ENCODE data around the gene VENTX.

VENTX gene

DNA sequence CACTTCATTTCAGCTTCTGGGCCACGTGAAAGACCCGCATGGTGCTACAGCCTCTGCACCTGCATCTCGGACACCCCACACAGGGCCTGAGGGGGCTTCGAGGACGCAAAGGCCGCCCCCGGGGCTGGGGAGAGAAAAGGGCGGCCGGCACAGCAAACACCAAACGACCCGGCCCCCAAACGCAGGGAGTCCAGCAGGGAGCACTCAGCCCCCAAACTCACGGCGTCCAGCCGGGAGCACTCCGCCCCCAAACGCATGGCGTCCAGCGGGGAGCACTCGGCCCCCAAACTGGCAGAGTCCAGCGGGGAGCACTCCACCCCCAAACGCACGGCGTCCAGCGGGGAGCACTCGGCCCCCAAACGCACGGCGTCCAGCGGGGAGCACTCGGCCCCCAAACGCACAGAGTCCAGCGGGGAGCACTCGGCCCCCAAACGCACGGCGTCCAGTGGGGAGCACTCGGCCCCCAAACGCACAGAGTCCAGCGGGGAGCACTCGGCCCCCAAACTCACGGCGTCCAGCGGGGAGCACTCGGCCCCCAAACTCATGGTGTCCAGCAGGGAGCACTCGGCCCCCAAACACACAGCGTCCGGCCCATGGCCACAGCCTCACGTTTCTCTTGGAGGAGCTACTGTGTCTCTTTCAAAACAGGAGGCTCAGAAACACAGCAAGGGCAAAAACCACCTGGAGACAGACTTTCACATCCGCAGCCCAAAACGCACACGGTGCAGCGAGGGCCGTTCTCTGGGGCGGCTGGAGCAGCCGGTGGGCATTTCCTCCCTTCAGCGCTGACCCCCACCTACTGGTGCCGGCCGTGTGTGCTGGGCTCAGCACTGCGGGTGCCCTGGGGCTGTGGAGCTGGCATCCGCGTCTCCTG lies 34.6 kb upstream of the VENTX start:
- no peak for DNase-seq

DNA sequence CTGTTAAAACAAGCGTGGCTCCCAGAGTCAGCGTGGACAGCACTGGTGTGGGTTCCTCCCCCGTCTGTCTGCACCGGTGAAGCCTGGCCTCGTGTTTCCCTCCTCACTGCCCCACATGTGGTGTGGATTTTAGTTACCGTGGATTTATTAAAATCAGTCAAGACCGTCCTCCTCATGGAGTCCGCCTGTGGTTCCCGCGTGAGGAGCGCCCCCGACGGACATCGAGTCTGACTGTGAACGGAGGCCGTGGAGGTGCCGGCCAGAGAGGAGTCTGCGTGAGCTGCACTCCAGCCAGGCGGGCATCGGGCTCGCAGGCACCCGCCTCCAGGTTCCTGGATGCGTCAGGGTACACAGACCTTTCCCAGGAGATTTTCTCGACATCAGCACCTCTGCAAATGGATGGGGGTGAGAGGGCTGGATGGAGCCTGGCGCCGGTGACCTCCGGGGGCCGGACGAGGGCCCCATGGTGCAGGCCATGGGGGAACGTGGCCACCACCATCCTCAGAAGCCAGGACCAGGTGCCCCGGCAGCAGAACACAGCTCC lies 33.9 kb upstream of the VENTX start:
- DNase-seq: no peak

DNA sequence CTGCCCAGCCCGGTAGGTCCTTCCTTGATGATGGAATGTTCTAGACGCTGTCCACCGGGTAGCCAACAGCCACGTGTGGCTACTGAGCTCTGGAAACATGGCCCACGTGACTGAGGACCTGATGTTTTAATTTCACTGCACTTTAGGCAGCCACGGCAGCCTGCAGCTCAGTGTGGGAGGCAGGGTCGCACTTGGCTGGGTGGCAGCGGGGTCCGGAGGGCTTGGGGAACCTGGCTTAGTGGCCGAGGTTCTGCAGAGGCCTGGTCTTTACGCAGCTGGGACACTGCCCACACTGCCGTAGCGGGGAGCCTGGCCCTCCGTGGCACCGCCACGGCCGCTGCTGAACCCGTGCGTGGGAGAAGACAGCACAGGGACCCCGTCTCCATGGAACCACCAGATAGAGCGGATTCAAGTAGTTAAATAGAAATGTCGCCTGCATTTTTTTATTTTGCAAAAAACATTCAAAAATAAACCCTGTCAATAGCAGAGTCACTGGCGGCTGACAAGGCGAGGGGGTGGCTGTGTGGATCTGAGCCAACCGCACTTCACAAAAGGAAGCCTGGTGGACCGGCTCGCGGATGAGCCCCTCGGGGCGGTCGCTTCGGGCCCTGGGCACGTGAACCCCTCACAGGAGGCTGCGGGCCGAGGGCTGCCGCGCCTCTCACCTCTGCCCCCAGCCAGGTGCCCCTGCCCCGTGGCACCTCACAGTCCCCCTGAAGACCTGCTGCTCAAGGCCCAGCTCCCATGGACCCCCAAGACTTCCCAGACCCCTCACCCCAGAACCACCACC lies 33.2 kb upstream of the VENTX start:
- DNase-seq: no peak

DNA sequence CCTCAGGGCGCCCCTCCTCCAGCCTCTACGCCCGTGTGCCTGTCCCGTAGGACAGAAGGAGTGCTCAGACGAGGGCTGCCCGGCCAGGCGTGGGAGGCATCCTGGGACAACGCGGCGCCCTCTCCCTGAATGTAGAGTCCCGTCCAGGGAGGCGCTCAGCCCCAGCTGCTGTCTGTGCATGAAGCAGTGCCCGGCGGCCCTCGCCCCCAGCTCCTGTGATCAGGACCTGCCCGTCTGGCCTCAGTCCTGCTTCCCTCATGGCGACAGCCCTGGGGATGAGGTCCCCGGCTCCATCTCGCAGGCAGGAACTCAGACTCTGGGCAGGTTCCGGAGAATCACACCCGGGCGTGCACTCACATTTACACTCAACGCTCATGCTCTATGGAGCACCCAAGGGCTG lies 32.5 kb upstream of the VENTX start:
- no peak for DNase-seq

DNA sequence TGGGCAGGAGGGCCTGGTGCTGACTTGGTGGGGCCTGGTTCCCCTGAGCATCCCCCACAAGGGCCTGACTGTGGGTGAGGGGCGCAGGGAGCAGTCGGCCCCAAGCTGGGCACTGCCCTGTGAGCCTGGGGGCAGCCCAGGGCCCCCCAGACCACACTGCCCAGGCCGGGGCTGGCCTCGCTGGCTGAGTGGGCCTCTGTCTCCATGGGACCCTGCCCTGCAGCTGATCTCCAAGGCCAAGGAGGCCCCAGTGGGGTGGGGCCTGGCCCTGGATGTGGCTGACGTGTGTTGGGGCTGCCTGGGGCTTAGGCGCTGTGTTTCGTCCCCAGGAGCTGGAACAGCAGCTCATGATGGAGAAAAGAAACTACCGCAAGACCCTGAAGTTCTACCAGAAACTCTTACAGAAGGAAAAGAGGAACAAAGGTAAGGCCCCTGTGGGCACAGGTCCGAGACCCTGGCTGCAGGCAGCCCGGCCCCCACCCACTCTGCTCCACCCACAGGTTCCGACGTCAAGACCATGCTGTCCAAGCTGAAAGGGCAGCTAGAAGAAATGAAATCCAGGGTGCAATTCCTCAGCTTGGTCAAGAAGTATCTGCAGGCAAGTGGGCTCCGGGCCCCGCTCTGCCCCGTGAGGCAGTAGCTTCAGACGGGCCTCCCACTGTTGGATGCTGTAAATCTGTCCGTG lies 31.2 kb upstream of the VENTX start:
- no peak for DNase-seq

DNA sequence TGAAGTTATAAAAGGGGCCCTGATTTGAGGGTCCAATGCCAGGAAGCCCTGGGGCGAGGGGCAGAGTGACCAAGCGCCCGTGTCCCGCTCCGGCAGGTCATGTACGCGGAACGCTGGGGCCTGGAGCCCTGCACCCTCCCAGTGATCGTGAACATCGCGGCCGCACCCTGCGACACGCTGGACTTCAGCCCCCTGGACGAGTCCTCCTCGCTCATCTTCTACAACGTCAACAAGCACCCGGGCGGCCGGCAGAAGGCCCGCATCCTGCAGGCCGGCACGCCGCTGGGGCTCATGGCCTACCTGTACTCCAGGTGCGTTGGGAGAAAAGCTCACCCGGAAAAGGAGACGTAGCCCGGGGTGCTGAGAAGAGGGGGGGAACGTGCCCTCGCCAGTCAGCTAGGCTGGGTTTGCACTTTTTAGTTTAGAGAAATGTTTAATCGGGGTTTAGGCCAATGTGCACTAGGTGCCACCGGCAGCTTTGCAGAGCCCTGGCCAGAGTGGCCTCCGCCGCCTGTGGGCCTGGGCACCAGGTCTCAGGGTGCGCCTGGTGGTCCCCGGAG lies 30.5 kb upstream of the VENTX start:
- no peak for DNase-seq

DNA sequence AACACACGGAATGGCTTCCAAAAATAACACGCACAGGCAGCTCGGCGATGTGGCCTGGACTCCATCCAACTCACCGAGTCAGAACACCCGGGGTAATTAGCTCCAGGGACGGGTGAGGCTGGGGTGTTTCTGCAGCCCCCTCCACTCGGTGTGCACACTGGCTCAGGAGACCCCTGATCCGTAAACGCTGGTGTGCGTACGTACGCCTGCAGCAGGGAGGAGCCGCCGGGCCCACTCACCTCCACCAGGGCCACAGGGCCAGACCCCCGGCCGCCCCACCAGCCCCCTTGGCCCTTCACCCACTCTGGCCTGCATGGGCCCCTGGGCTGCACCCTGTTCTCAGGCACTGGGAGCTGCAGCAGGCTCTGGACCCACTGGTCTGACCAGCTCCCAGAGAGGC lies 30.0 kb upstream of the VENTX start:
- DNase-seq: no peak

DNA sequence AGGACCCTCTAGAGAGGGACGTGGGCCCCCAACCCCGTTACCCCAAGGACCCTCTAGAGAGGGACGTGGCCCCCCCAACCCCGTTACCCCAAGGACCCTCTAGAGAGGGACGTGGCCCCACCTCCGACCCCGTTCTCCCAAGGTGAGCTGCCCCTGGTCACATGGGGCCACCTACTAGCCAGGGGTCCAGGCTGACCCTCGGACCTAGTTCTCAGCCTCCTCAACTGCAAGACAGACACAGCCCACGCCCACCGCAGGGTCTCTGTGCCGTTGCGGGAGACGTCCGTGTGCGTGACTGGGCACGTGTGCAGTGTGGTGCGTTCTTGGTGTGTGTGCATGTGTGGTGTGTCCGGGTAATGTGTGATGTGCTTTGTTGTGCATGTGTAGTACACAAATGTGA lies 29.2 kb upstream of the VENTX start:
- DNase-seq: no peak

DNA sequence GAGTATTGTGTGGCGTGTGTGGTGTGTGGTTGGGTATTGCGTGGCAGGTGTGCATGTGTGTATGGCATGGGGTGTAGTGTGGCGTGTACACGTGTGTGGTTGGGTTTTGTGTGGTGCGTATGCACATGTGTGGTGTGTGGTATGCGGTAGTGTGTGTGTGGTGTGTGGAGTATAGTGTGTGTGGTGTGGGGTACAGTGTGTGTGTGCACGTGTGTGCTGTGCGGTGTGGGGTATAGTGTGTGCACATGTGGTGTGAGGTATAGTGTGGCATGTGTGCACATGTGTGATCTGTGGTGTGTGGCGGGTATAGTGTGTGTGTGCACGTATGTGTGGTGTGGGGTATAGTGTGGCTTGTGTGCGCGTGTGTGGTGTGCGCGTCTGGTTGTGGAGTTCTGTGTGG lies 28.5 kb upstream of the VENTX start:
- no peak for DNase-seq

DNA sequence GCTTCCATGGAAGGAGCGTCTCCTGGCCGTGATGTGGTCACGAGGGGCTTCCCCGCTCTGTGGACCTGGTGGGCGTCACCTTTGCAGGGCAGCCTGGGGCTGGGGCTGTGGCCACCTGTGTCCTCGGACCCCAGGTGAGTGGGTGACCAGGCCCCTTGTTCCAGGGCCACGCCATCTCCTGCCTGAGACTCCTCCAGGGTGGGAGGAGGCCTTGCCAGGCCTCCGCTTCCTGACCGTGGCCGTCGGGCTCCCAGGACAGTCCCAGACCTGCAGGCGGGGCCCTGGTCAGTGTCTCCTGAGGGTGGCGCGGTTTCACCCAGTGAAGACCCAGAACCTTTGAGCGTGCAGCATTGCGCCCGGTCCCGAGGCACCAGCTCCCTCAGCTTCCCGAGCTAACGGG lies 28.0 kb upstream of the VENTX start:
- DNase-seq: no peak

DNA sequence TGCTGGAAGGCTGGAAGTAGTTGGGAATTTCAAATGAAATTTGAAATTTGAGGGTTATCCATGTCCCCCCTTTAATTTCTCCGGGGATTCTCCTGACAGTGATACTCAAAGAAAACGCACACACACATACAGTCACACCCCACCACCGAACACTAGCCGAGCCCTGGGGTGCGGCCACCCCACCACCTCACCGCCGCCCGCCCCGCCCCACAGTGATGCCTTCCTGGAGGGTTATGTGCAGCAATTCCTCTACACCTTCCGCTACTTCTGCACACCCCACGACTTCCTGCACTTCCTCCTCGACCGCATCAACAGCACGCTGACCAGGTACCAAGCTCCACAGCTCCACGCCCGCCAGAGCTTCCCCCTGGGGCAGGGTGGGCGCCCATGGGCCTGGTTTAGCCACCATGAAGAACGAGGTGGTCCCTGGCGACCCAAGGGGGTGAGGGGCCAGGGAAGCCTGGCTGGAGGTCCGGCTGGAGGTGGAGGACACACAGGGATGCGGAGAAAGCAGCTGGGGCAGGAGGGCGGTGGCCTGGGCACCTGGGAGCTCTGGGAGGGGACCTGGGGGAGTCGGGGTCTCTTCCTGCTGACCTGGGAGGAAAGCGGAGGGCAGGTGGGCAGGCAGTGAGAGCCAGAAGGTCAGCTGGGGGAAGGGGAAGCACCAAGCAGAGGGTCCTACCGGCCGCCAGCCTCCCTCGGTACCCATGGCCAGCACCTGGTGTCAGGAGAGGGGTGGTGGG lies 27.1 kb upstream of the VENTX start:
- DNase-seq: no peak

DNA sequence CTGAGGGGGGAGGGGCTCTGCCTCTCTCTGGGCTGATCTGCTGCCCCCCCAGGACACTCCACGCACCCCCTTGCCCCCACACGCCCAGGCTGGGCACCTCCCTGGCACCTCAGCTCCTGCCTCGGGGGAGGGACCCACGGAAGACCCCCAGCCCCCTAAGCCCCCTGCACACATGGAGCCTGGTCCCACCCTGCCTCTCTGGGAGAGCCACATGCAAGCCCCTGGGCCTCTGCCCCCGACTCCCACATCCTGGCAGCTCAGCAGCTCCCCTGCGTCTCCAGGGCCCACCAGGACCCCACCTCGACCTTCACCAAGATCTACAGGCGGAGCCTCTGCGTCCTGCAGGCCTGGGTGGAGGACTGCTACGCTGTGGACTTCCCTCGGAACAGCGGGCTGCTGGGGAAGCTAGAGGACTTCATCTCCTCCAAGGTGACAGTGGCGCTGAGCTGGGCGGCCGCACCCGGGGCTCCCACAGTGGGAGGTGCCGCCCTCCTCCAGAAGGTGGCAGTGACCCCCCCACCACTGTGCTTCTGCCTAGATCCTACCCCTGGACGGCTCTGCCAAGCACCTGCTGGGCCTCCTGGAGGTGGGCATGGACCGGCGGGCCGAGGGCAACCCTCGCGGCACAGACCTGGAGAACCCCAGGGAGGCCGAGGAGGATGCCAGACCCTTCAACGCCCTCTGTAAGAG lies 26.4 kb upstream of the VENTX start:
- DNase-seq: no peak

DNA sequence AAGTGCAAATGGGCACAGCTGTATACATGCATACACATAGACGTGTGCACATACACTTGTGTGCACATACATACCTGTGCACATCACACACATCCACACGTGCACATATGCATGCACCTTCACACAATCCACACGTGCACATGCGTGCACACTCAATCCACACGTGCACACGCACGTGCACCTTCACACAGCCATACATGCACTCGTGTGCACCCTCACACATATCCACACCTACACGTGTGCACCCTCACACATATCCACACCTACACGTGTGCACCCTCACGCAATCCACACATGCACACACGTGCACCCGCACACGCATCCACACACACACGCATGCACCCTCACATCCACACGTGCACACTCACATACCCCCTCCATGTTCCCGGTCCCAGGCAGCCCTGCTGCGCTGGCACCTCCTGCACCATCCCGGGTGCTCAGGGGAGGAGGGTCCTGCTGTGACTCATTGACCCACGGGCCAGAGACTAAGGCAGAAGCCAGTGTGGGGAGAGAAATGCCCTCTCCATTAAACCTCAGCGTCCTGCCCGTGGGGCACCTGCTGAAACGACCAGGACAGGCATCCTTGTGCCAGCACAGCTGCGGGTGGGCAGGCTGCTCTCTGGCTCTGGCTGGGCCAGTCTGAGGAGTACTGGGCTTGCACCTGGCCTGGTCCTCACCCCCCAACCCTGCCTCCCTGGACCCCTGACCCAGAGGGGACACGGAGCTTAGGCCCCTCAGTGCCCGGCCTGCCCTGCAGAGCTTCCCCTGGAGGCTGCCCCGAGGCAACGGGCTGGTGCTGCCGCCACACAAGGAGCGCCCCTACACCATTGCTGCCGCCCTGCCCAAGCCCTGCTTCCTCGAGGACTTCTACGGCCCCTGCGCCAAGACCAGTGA lies 25.4 kb upstream of the VENTX start:
- no peak for DNase-seq

DNA sequence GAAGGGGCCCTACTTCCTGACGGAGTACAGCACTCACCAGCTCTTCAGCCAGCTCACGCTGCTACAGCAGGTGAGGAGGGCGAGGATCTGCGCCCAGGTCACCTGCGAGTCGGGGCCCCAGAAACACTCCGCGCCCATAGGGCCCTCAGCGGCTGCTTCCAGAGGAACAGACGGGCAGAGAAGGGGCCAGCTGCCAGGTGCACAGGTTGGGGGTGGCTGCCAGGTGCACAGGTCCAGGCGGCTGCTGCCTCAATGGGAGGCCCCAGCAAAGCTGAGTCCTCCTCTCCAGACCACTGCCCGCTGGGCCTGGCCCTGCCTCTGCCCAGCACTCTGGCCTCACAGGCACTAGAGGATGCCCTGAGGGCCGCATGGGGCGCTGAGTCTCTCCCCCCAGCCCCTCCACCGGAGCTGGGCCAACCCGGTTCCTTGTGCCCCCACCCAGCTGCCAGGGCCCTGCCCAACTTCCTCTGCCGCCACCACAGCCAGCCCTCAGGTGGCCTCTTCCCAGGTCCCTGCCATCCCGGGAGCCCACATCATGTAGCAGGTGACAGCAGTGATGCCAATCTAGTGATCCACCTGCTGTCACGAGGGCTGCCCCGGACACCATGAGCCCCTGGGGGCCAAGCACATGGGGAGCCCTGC lies 24.7 kb upstream of the VENTX start:
- DNase-seq: no peak

DNA sequence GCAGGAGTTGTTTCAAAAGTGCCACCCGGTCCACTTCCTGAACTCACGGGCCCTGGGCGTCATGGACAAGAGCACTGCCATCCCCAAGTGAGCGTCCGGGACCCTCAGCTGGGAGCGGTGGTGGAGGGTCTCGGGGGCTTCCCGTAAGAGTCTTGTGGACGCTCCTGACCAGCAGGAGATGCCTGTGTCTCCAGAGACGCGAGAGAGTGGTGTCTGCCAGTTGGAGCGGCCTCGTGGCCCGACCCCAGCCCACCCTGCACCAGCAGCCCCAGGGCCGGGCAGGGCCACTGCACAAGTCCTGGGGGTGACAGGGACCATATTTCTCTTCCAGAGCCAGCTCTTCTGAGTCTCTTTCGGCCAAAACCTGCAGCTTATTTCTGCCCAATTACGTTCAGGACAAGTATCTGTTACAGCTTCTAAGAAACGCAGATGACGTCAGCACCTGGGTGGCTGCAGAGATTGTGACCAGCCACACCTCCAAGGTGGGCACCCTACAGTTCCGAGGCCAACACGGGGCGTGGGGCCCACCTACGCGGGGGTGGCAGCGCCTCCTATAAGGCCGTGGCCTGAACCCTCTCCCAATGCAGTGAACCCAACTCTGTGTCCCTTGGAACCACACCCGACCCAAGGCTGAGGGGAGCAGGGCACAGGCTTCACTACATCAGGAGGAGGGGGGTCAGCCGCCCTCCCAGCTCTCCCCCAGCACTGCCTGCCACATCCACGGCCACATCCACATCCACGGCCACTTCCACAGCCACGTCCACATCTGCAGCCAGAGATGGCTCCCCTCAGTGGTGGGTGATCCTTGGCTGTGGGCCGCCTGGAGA lies 23.8 kb upstream of the VENTX start:
- no peak for DNase-seq

DNA sequence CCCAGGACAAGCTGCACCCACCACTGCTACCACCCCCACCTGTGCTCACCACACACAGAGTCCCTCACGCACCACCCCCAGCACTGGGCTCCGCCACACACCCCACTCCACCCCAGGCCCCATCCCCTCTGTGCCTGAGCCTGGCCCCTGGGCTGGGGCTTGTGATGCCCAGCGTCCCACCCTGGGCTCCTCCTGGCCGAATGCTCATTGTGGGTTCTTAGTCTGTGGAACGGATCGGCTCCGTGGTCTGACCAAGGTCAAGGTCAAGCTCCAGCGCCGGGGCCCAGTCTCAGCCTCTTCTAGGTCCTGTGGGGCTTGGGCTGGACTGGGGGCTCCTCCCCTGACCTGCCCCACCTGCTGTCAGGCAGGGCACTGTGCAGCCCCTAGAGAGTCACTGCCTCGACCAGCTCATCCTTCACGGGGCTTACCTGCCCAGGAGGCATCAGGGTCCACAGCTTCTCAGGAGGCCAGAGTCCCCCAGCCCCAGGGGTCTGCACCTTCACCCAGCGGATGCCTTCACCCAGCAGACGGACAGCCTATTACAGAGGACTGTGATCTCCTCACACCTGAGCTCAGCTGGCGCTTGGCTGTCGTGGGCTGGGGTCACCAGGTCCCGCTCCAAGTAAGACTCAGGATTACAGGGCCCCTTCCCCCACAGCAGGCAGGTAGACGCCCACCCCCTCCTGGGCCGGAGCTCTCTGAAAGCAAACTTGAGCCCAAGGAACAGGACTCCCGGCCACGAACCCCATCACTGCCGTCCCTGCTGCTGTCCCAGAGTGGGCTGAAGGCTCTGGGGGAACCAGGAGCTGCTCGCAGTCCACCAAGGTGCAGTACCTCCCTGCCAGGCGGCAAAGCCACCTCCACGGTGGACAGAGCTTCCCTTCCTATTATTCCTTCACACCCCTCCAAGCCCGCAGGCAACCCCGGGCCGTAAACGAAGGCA lies 22.9 kb upstream of the VENTX start:
- no peak for DNase-seq

DNA sequence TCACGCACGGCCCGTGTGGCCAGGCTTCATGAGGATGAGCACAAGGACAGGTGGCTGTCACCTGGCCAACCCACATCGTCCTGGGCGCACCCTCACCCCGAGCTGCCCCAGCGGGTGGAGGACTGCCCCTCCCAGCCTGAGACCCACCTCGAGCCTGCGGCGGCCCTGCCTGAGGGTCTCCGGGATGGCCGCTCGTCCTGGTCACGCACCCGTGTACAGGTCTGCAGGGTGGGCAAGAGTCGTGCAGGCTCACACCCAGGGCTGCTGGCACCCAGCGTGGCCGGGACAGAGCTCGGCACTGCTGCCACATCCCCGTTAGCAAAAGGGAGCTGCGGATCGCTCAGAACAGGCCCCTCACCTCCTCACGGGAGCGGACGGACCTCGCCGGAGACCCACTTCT lies 22.1 kb upstream of the VENTX start:
- DNase-seq: no peak

DNA sequence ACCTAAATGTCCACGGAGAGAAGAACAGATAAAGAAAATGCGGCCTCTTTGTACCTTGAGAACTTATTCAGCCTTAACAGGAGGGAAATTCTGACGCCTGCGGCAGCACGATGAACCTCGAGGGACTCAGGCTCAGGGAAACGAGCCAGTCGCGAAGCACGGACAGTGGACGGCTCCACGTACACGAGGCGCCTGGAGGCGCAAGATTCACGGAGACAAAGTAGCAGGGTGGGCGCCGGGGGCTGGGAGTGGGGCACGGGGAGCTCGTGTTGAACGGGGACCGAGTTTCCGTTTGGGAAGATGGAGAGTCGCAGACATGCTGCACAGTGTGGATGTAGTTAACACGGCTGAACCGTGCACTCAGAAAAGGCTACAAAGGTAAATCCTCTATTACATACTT lies 20.9 kb upstream of the VENTX start:
- no peak for DNase-seq

Measured in NCI-H524 (cell line).